IMR-90 (cell line): ENCODE measurements around the gene RGS3. TPM values are rescaled to one million over a fixed set of nuclear protein-coding genes. Genes with fewer than 3 reads are reported as not detected.

Source experiments
- ATAC-seq: fragments of 200-7000 bp; cut with Tn5 transposase; 2 replicates; pipeline ENCODE4 v1.9.1; 2020; ENCODE audit warnings: low read depth, mild to moderate bottlenecking, moderate library complexity
- BruUV-seq: library from RNA; stranded (reverse); fragments of 400-500 nt; replicated peaks from 2 replicates; lab custom pipeline; 2021; lab: Mats Ljungman, UMichigan
- CTCF ChIA-PET: fragments of 300-600 bp; formaldehyde crosslinking; extraction: SDS; loops from one replicate; lab custom pipeline; 2021; ENCODE audit warnings: antibody characterized with exemption; lab: Yijun Ruan, JAX
- POLR2A ChIA-PET: fragments of 300-600 bp; sonication (Branson Sonifier 250); formaldehyde crosslinking; loops from one replicate; lab custom pipeline; 2022; ENCODE audit warnings: antibody characterized with exemption; ENCODE audit not compliant: unreplicated experiment; lab: Charles Lee
- DNase-seq: peaks from one replicate; pipeline ENCODE4 v3.0.0; 2013
- H2AFZ ChIP-seq: replicated peaks from 2 replicates; pipeline ENCODE3; 2013; ENCODE audit warnings: low read length, mild to moderate bottlenecking; ENCODE audit not compliant: poor library complexity
- H2AK5ac ChIP-seq: 2 replicates; pipeline ENCODE4 v1.6.1; 2013; ENCODE audit warnings: low read depth, low read length, inconsistent platforms
- H2AK9ac ChIP-seq: replicated peaks from 2 replicates; pipeline ENCODE3; 2013; ENCODE audit warnings: mild to moderate bottlenecking, low read depth, low read length, moderate library complexity; ENCODE audit not compliant: poor library complexity
- H2BK120ac ChIP-seq: 2 replicates; pipeline ENCODE4 v1.6.1; 2013; ENCODE audit warnings: low read depth, low read length, inconsistent platforms
- H2BK15ac ChIP-seq: 3 replicates; pipeline ENCODE4 v1.6.1; 2013; ENCODE audit warnings: low read depth, low read length, inconsistent platforms
- H2BK20ac ChIP-seq: 2 replicates; pipeline ENCODE4 v1.6.1; 2013; ENCODE audit warnings: low read depth, mild to moderate bottlenecking, inconsistent platforms, low read length, moderate library complexity
- H2BK5ac ChIP-seq: 2 replicates; pipeline ENCODE4 v1.6.1; 2013; ENCODE audit warnings: mild to moderate bottlenecking, low read depth, low read length, inconsistent platforms; ENCODE audit not compliant: poor library complexity, severe bottlenecking
- H3K14ac ChIP-seq: replicated peaks from 2 replicates; pipeline ENCODE4 v1.6.1; 2013; ENCODE audit warnings: low read depth, low read length, inconsistent platforms
- H3K18ac ChIP-seq: 2 replicates; pipeline ENCODE4 v1.6.1; 2013; ENCODE audit warnings: low read depth, low read length, control low read depth
- H3K23ac ChIP-seq: 2 replicates; pipeline ENCODE4 v1.6.1; 2013; ENCODE audit warnings: low read depth, low read length, inconsistent platforms
- H3K27ac ChIP-seq: 2 replicates; pipeline ENCODE4 v1.5.1; 2013; ENCODE audit warnings: mild to moderate bottlenecking, control low read depth, low read length; ENCODE audit not compliant: insufficient read depth
- H3K27me3 ChIP-seq: 2 replicates; pipeline ENCODE4 v1.6.1; 2013; ENCODE audit warnings: low read length; ENCODE audit not compliant: control insufficient read depth, insufficient read depth
- H3K36me3 ChIP-seq: 2 replicates; pipeline ENCODE4 v1.6.1; 2013; ENCODE audit warnings: low read length, mixed read lengths; ENCODE audit not compliant: control insufficient read depth, insufficient read depth
- H3K4ac ChIP-seq: 2 replicates; pipeline ENCODE4 v1.6.1; 2013; ENCODE audit warnings: low read depth, low read length, inconsistent platforms
- H3K4me1 ChIP-seq: 2 replicates; pipeline ENCODE4 v1.6.1; 2013; ENCODE audit warnings: low read length, mixed read lengths; ENCODE audit not compliant: control insufficient read depth, insufficient read depth
- H3K4me2 ChIP-seq: 2 replicates; pipeline ENCODE4 v1.6.1; 2013; ENCODE audit warnings: low read depth, mild to moderate bottlenecking, control low read depth, low read length, moderate library complexity
- H3K4me3 ChIP-seq: 2 replicates; pipeline ENCODE4 v1.5.1; 2013; ENCODE audit warnings: low read depth, mild to moderate bottlenecking, control low read depth, low read length, moderate library complexity; ENCODE audit not compliant: insufficient read depth
- H3K56ac ChIP-seq: 2 replicates; pipeline ENCODE4 v1.6.1; 2013; ENCODE audit warnings: low read length, inconsistent platforms; ENCODE audit not compliant: insufficient read depth; ENCODE audit errors: extremely low read depth
- H3K79me1 ChIP-seq, 2 experiments: 2 replicates each; pipeline ENCODE4 v1.6.1; 2013; ENCODE audit warnings: low read length in 2 of 2, inconsistent platforms in 1 of 2, low read depth in 1 of 2
- H3K9ac ChIP-seq: 2 replicates; pipeline ENCODE4 v1.6.1; 2013; ENCODE audit warnings: low read depth, low read length, control low read depth
- H3K9me1 ChIP-seq: 2 replicates; pipeline ENCODE4 v1.6.1; 2013; ENCODE audit warnings: low read length, inconsistent platforms; ENCODE audit not compliant: insufficient read depth
- H3K9me3 ChIP-seq: 2 replicates; pipeline ENCODE4 v1.6.1; 2013; ENCODE audit warnings: low read length; ENCODE audit not compliant: control insufficient read depth, insufficient read depth
- H4K20me1 ChIP-seq: 2 replicates; pipeline ENCODE4 v1.6.1; 2013; ENCODE audit warnings: low read length, inconsistent platforms; ENCODE audit not compliant: insufficient read depth
- H4K5ac ChIP-seq: 2 replicates; pipeline ENCODE4 v1.6.1; 2013; ENCODE audit warnings: mild to moderate bottlenecking, low read depth, low read length, control low read depth
- H4K8ac ChIP-seq, 2 experiments: 2 replicates each; pipeline ENCODE4 v1.6.1; 2013; ENCODE audit warnings: low read depth in 2 of 2, low read length in 2 of 2, control low read depth in 1 of 2, inconsistent platforms in 1 of 2
- H4K91ac ChIP-seq: 2 replicates; pipeline ENCODE4 v1.6.1; 2013; ENCODE audit warnings: low read depth, low read length, inconsistent platforms; ENCODE audit not compliant: insufficient read depth
- BHLHE40 ChIP-seq: fragments of 150-350 bp; IDR thresholded peaks from 2 replicates; pipeline ENCODE4 v1.6.1; 2016; ENCODE audit warnings: mild to moderate bottlenecking, low read depth, low read length
- CEBPB ChIP-seq: IDR thresholded peaks from 2 replicates; pipeline ENCODE4 v1.6.1; 2012; ENCODE audit warnings: low read depth, low read length, improper control_type of control experiment
- CHD1 ChIP-seq: IDR thresholded peaks from 2 replicates; pipeline ENCODE4 v1.6.1; 2012; ENCODE audit warnings: low read depth, low read length, improper control_type of control experiment
- ELK1 ChIP-seq: fragments of 150-350 bp; IDR thresholded peaks from 2 replicates; pipeline ENCODE4 v1.6.1; 2016; ENCODE audit warnings: low read depth, mild to moderate bottlenecking, low read length, moderate library complexity, borderline replicate concordance
- FOS ChIP-seq: fragments of 150-350 bp; IDR thresholded peaks from 2 replicates; pipeline ENCODE4 v1.6.1; 2016; ENCODE audit warnings: low read depth, low read length
- MAFK ChIP-seq: IDR thresholded peaks from 2 replicates; pipeline ENCODE4 v1.6.1; 2012; ENCODE audit warnings: low read depth, low read length, improper control_type of control experiment
- MAZ ChIP-seq: IDR thresholded peaks from 2 replicates; pipeline ENCODE4 v1.6.1; 2012; ENCODE audit warnings: low read depth, mild to moderate bottlenecking, low read length, improper control_type of control experiment, moderate library complexity, borderline replicate concordance
- MXI1 ChIP-seq: IDR thresholded peaks from 2 replicates; pipeline ENCODE4 v1.6.1; 2012; ENCODE audit warnings: low read depth, mild to moderate bottlenecking, low read length, moderate library complexity, borderline replicate concordance
- NFE2L2 ChIP-seq: fragments of 150-350 bp; IDR thresholded peaks from 2 replicates; pipeline ENCODE4 v1.6.1; 2016; ENCODE audit warnings: low read depth, mild to moderate bottlenecking, low read length
- POLR2A ChIP-seq: IDR thresholded peaks from 2 replicates; pipeline ENCODE4 v1.6.1; 2012; ENCODE audit warnings: mild to moderate bottlenecking, low read depth, low read length
- RAD21 ChIP-seq: IDR thresholded peaks from 2 replicates; pipeline ENCODE4 v1.6.1; 2012; ENCODE audit warnings: low read length, improper control_type of control experiment
- RCOR1 ChIP-seq: IDR thresholded peaks from 2 replicates; pipeline ENCODE4 v1.6.1; 2012; ENCODE audit warnings: mild to moderate bottlenecking, low read length, improper control_type of control experiment; ENCODE audit not compliant: insufficient replicate concordance
- RFX5 ChIP-seq: IDR thresholded peaks from 2 replicates; pipeline ENCODE4 v1.8.0; 2012; ENCODE audit warnings: low read depth, mild to moderate bottlenecking, low read length, moderate library complexity
- SMC3 ChIP-seq: fragments of 150-350 bp; IDR thresholded peaks from 2 replicates; pipeline ENCODE4 v1.6.1; 2016; ENCODE audit warnings: low read depth, mild to moderate bottlenecking, antibody characterized with exemption, low read length, moderate library complexity
- USF2 ChIP-seq: fragments of 150-350 bp; IDR thresholded peaks from 2 replicates; pipeline ENCODE4 v1.6.1; 2017; ENCODE audit warnings: mild to moderate bottlenecking, antibody characterized with exemption, low read length, low read depth
- WGBS, 2 experiments: methylation state at CpG; one replicate each; pipeline versions ENCODE4 v1.1.5 to v1.1.7; 2013; ENCODE audit warnings: missing lambda C conversion rate in 2 of 2; ENCODE audit not compliant: insufficient read length in 1 of 2; ENCODE audit errors: extremely low coverage in 2 of 2; 5-methylcytosine and 5-hydroxymethylcytosine counted together
- dilution Hi-C: fragments of 300-500 bp; cut with HindIII; formaldehyde crosslinking; loops from one replicate; pipeline ENCODE4 v1.14.3; 2018; ENCODE audit warnings: low sequenced_read_pairs; ENCODE audit not compliant: unreplicated experiment
- in situ Hi-C: fragments of 300-500 bp; cut with MboI; formaldehyde crosslinking; loops from 3 replicates; pipeline ENCODE4 v1.14.3; 2019; ENCODE audit warnings: low sequenced_read_pairs, inconsistent platforms, mixed read lengths
- intact Hi-C: fragments of 100-400 bp; cut with micrococcal nuclease; formaldehyde crosslinking; loops from 2 replicates; pipeline ENCODE4 v1.10.0; 2022
- polyA plus RNA-seq, 3 experiments: library from polyadenylated mRNA; depleted of rRNA; stranded (reverse); fragments of >200 nt; gene quantifications; 2 replicates each; pipeline ENCODE4 v1.2.3, GENCODE V29; 2012; ENCODE audit warnings: low replicate concordance in 1 of 3
- total RNA-seq: library from RNA; depleted of rRNA; stranded (reverse); fragments of >200 nt; gene quantifications from 2 replicates; pipeline ENCODE4 v1.2.3, GENCODE V29; 2012
- TF ChIP-seq, protein P1 (sequence below): conservative IDR thresholded peaks from 2 replicates; pipeline ENCODE4 v1.5.1; 2012; ENCODE audit warnings: mild to moderate bottlenecking, low read depth, low read length, improper control_type of control experiment

The RGS3 gene
- total and polyA plus RNA-seq, 2 of the 4 experiments (the other 2 are of a cell fraction), result 51.8 to 65.6 TPM

DNA sequence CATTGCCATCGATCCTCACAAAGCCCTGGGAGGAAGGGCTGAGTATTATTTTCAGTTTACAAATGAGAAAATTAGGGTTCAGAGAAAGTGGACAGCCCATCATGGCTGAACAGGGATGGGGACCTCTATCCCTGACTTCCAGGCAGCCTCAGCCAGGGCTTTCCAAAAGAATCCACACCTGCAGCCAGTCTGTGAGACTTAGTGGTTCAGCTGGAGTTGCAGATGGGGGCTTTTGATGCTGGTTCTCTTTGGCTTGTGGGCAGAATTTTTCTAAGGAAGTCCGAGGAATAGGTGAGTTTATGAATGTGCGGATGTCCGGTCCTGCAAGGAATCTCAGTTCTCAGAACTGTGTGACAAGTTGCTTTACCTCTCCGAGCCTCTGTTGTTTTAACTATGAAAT, 138.1 kb downstream of the RGS3 start:
- CTCF ChIA-PET, result interaction anchor here (1.1 to 1.2 kb wide), 2 partner anchors 20 to 56 kb away, joined by 3 to 4 read pairs; no protein-coding TSS in a partner anchor
- no peak overlapping the region for H3K4me2 ChIP-seq

More for the DNA sequence above, 138.1 kb downstream of the RGS3 start:
- ATAC-seq (no peak), DNase-seq (no peak)
- POLR2A ChIA-PET, result interaction anchor here (1.2 kb wide), 1 partner anchor 146 kb away, joined by 3 read pairs; no protein-coding TSS in a partner anchor
- H3K4ac ChIP-seq, result peak overlapping the region; percentile 82
- intact Hi-C loops, result loop anchor here (2.0 kb wide), 1 partner anchor 19 kb away; no protein-coding TSS in a partner anchor
- H3K36me3 ChIP-seq, result peaks cover 13% of the 10 kb centered on the region
- peak overlapping the region; percentile 96 for H2AK5ac ChIP-seq
- no peak overlapping the region for H3K27ac ChIP-seq
- H3K9me1 ChIP-seq, result peaks cover 39% of the 10 kb centered on the region
- BruUV-seq, result no TSS peak
- H2BK15ac ChIP-seq, result peak overlapping the region; percentile 83
- H4K91ac ChIP-seq, result peak overlapping the region; percentile 31
- H4K5ac ChIP-seq, result no peak overlapping the region; the same call in 1 of the 2 replicates
- H2BK5ac ChIP-seq, result peak overlapping the region; percentile 41
- H4K20me1 ChIP-seq, result peaks cover 28% of the 10 kb centered on the region
- H4K8ac ChIP-seq, result peak overlapping the region; percentile 25 to 61; a peak in 2 of 4 replicates
- WGBS, 2 experiments, result no CpG with 5 or more reads among the region's 5 CpGs
- peak overlapping the region; percentile 20; the same call in 1 of the 2 replicates for H3K23ac ChIP-seq
- dilution Hi-C loops, result no loop called here
- H3K9ac ChIP-seq, result no peak overlapping the region
- peaks cover 0 to 53% of the 10 kb centered on the region in 2 experiments; a peak in 2 of 4 replicates for H3K79me1 ChIP-seq
- peak overlapping the region; percentile 68 for H2AK9ac ChIP-seq
- no peaks in the 10 kb centered on the region for H3K27me3 ChIP-seq
- TF ChIP-seq RAD21, result no peak
- no peak for TF ChIP-seq POLR2A
- no peak for TF ChIP-seq RFX5
- TF ChIP-seq ELK1, result no peak
- no peak for TF ChIP-seq USF2
- no peak for TF ChIP-seq CEBPB
- TF ChIP-seq, protein P1, sequence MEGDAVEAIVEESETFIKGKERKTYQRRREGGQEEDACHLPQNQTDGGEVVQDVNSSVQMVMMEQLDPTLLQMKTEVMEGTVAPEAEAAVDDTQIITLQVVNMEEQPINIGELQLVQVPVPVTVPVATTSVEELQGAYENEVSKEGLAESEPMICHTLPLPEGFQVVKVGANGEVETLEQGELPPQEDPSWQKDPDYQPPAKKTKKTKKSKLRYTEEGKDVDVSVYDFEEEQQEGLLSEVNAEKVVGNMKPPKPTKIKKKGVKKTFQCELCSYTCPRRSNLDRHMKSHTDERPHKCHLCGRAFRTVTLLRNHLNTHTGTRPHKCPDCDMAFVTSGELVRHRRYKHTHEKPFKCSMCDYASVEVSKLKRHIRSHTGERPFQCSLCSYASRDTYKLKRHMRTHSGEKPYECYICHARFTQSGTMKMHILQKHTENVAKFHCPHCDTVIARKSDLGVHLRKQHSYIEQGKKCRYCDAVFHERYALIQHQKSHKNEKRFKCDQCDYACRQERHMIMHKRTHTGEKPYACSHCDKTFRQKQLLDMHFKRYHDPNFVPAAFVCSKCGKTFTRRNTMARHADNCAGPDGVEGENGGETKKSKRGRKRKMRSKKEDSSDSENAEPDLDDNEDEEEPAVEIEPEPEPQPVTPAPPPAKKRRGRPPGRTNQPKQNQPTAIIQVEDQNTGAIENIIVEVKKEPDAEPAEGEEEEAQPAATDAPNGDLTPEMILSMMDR, result no peak
- TF ChIP-seq SMC3, result no peak
- no peak for TF ChIP-seq MAZ
- TF ChIP-seq CHD1, result no peak
- no peak for TF ChIP-seq BHLHE40
- no peak for TF ChIP-seq MAFK
- TF ChIP-seq NFE2L2, result no peak
- TF ChIP-seq FOS, result no peak
- TF ChIP-seq RCOR1, result no peak
- TF ChIP-seq MXI1, result no peak
- H2BK120ac ChIP-seq, result peak overlapping the region; percentile 96
- H3K56ac ChIP-seq, result no peak overlapping the region
- H3K4me3 ChIP-seq, result no peak overlapping the region
- H3K18ac ChIP-seq, result 0 out of 2 replicates have a peak overlapping the region, but pooled peaks have one; percentile 25
- peak overlapping the region; percentile 91 for H2AFZ ChIP-seq
- peaks cover 48% of the 10 kb centered on the region for H3K4me1 ChIP-seq
- H3K14ac ChIP-seq, result peak overlapping the region; percentile 34; the same call in 1 of the 2 replicates
- H2BK20ac ChIP-seq, result peak overlapping the region; percentile 63
- in situ Hi-C loops, result no loop called here
- no peaks in the 10 kb centered on the region for H3K9me3 ChIP-seq
